Neural cell (in vitro differentiated cells): ENCODE data around the gene PROM2. TPM values are rescaled to one million over a fixed set of nuclear protein-coding genes. Genes with fewer than 3 reads are reported as not detected.

Source experiments
- H2AFZ ChIP-seq: fragments of 200-600, 300-800 bp; sonication (generic), shearing (Covaris generic); 2 replicates; pipeline ENCODE4 v1.6.0; 2014; ENCODE audit warnings: low read depth, mild to moderate bottlenecking, antibody characterized with exemption, low read length, moderate library complexity
- H3F3A ChIP-seq: fragments of 200-600 bp; shearing (Covaris generic); 2 replicates; pipeline ENCODE4 v1.6.1; 2016; ENCODE audit warnings: mild to moderate bottlenecking, moderate library complexity, mixed read lengths, antibody characterized with exemption, low read length; ENCODE audit not compliant: insufficient read depth, poor library complexity, severe bottlenecking
- H3K27ac ChIP-seq: fragments of 200-600, 300-800 bp; sonication (generic), shearing (Covaris generic); 2 replicates; pipeline ENCODE4 v1.5.1; 2014; ENCODE audit warnings: mild to moderate bottlenecking, low read length, moderate library complexity
- H3K27me3 ChIP-seq: fragments of 300-800, 200-600 bp; sonication (generic), shearing (Covaris generic); 2 replicates; pipeline ENCODE4 v1.6.0; 2014; ENCODE audit warnings: mild to moderate bottlenecking, low read depth, low read length, moderate library complexity; ENCODE audit not compliant: insufficient read depth
- H3K36me3 ChIP-seq: fragments of 300-800, 200-600 bp; sonication (generic), shearing (Covaris generic); 2 replicates; pipeline ENCODE4 v1.5.1; 2014; ENCODE audit warnings: mild to moderate bottlenecking, antibody characterized with exemption, low read length, moderate library complexity; ENCODE audit not compliant: insufficient read depth
- H3K4me2 ChIP-seq: fragments of 300-800, 200-600 bp; sonication (generic), shearing (Covaris generic); 2 replicates; pipeline ENCODE4 v1.6.0; 2014; ENCODE audit warnings: mild to moderate bottlenecking, low read length
- H3K4me3 ChIP-seq: fragments of 300-800, 200-600 bp; sonication (generic), shearing (Covaris generic); 2 replicates; pipeline ENCODE4 v1.5.1; 2014; ENCODE audit warnings: mild to moderate bottlenecking, low read length, moderate library complexity
- H3K79me2 ChIP-seq: fragments of 200-600 bp; shearing (Covaris generic); replicated peaks from 2 replicates; pipeline ENCODE4 v1.6.0; 2014; ENCODE audit warnings: mild to moderate bottlenecking, low read length, moderate library complexity; ENCODE audit not compliant: insufficient read depth
- H3K9ac ChIP-seq: fragments of 300-800, 200-600 bp; sonication (generic), shearing (Covaris generic); 2 replicates; pipeline ENCODE4 v1.6.1; 2016; ENCODE audit warnings: mild to moderate bottlenecking, low read length, mixed read lengths
- H3K9me2 ChIP-seq: fragments of 200-600 bp; shearing (Covaris generic); 2 replicates; pipeline ENCODE4 v1.6.1; 2016; ENCODE audit warnings: mild to moderate bottlenecking, low read length, mixed read lengths; ENCODE audit not compliant: insufficient read depth
- H3K9me3 ChIP-seq: fragments of 200-600, 300-800 bp; sonication (generic), shearing (Covaris generic); 2 replicates; pipeline ENCODE4 v1.6.1; 2016; ENCODE audit warnings: mild to moderate bottlenecking, mixed run types, low read length, moderate library complexity, mixed read lengths
- H4K20me1 ChIP-seq: fragments of 200-600 bp; shearing (Covaris generic); 2 replicates; pipeline ENCODE4 v1.6.1; 2016; ENCODE audit warnings: mild to moderate bottlenecking, mixed run types; ENCODE audit not compliant: insufficient read depth
- CTCF ChIP-seq: fragments of 450-650 bp; IDR thresholded peaks from 2 replicates; pipeline ENCODE4 v1.5.1; 2014; ENCODE audit warnings: antibody characterized with exemption, mild to moderate bottlenecking, moderate library complexity; ENCODE audit not compliant: poor library complexity, severe bottlenecking
- EP300 ChIP-seq: fragments of 450-650 bp; conservative IDR thresholded peaks from 2 replicates; pipeline ENCODE4 v1.6.1; 2014; ENCODE audit warnings: antibody characterized with exemption, mild to moderate bottlenecking, moderate library complexity; ENCODE audit not compliant: poor library complexity, severe bottlenecking
- EZH2 ChIP-seq: fragments of 200-600, 300-800 bp; shearing (Covaris generic), sonication (generic); IDR thresholded peaks from 2 replicates; pipeline ENCODE4 v1.6.1; 2014; ENCODE audit warnings: antibody characterized with exemption, low read length, borderline replicate concordance, mild to moderate bottlenecking; ENCODE audit not compliant: insufficient read depth, poor library complexity, severe bottlenecking
- MXI1 ChIP-seq: fragments of 450-650 bp; conservative IDR thresholded peaks from 2 replicates; pipeline ENCODE4 v1.6.1; 2014; ENCODE audit warnings: antibody characterized with exemption, mild to moderate bottlenecking; ENCODE audit not compliant: poor library complexity, severe bottlenecking
- POLR2AphosphoS5 ChIP-seq: IDR thresholded peaks from 2 replicates; pipeline ENCODE4 v1.6.1; 2012
- RAD21 ChIP-seq: fragments of 450-650 bp; conservative IDR thresholded peaks from 2 replicates; pipeline ENCODE4 v1.6.1; 2014; ENCODE audit warnings: antibody characterized with exemption, mild to moderate bottlenecking, moderate library complexity
- REST ChIP-seq: IDR thresholded peaks from 2 replicates; pipeline ENCODE4 v1.6.1; 2012; ENCODE audit warnings: borderline replicate concordance
- SMC3 ChIP-seq: fragments of 450-650 bp; conservative IDR thresholded peaks from 2 replicates; pipeline ENCODE4 v1.6.1; 2014; ENCODE audit warnings: antibody characterized with exemption, mild to moderate bottlenecking, moderate library complexity; ENCODE audit not compliant: poor library complexity
- TAF1 ChIP-seq: IDR thresholded peaks from 2 replicates; pipeline ENCODE4 v1.6.1; 2012; ENCODE audit warnings: low read depth
- polyA plus RNA-seq: library from polyadenylated mRNA; depleted of rRNA; stranded (reverse); fragments of >200 nt; gene quantifications from 2 replicates; pipeline ENCODE4 v1.2.3, GENCODE V29; 2014

The PROM2 gene
- polyA plus RNA-seq, 1 donor from 2014 or later = 2.2 TPM

GRCh38 chr2:95327861-95328260, 53.6 kb downstream of the PROM2 start:
- Histone ChIP-seq H3F3A (no peaks in the 10 kb centered on the region), H3K9ac (no peak overlapping the region), H3K36me3 (no peaks in the 10 kb centered on the region), H3K79me2 (no peaks in the 10 kb centered on the region), H3K27me3 (no peaks in the 10 kb centered on the region), H3K27ac (no peak overlapping the region), H2AFZ (no peak overlapping the region), H3K4me2 (no peak overlapping the region), H4K20me1 (no peaks in the 10 kb centered on the region), H3K9me3 (peaks cover 16% of the 10 kb centered on the region), H3K4me3 (no peak overlapping the region), H3K9me2 (no peaks in the 10 kb centered on the region)
- no peak for TF ChIP-seq EP300
- TF ChIP-seq POLR2AphosphoS5 = no peak
- TF ChIP-seq CTCF = no peak
- TF ChIP-seq TAF1 = no peak

GRCh38 chr2:95328358-95329125, 54.3 kb downstream of the PROM2 start:
- TF ChIP-seq EP300 (no peak), EZH2 (no peak), CTCF (no peak), POLR2AphosphoS5 (no peak)
- H3K9me3 ChIP-seq = peaks cover 16% of the 10 kb centered on the region
- no peaks in the 10 kb centered on the region for H3K27me3 ChIP-seq
- no peak overlapping the region for H2AFZ ChIP-seq
- H3K4me2 ChIP-seq = no peak overlapping the region
- no peaks in the 10 kb centered on the region for H3F3A ChIP-seq
- H3K4me3 ChIP-seq = no peak overlapping the region
- no peaks in the 10 kb centered on the region for H3K79me2 ChIP-seq
- H4K20me1 ChIP-seq = no peaks in the 10 kb centered on the region
- H3K36me3 ChIP-seq = no peaks in the 10 kb centered on the region
- no peak overlapping the region for H3K9ac ChIP-seq
- no peak overlapping the region for H3K27ac ChIP-seq
- no peaks in the 10 kb centered on the region for H3K9me2 ChIP-seq

- no peaks in the 10 kb centered on the region for H3K9me2 ChIP-seq
- no peaks in the 10 kb centered on the region for H3F3A ChIP-seq
- H3K79me2 ChIP-seq = no peaks in the 10 kb centered on the region
- H4K20me1 ChIP-seq = no peaks in the 10 kb centered on the region
- H3K4me3 ChIP-seq = no peak overlapping the region
- peaks cover 21% of the 10 kb centered on the region for H3K9me3 ChIP-seq
- no peaks in the 10 kb centered on the region for H3K36me3 ChIP-seq
- H3K27me3 ChIP-seq = no peaks in the 10 kb centered on the region
- H3K9ac ChIP-seq = no peak overlapping the region
- TF ChIP-seq EP300 = no peak
- no peak for TF ChIP-seq SMC3
- no peak for TF ChIP-seq MXI1
- TF ChIP-seq RAD21 = no peak
- TF ChIP-seq REST = no peak
- no peak for TF ChIP-seq CTCF
- no peak for TF ChIP-seq EZH2
- no peak for TF ChIP-seq POLR2AphosphoS5
- TF ChIP-seq TAF1 = no peak
- no peak overlapping the region for H3K27ac ChIP-seq
- no peak overlapping the region for H3K4me2 ChIP-seq
- H2AFZ ChIP-seq = no peak overlapping the region
Measured at GRCh38 chr2:95329401-95329800, 55.2 kb downstream of the PROM2 start.
